ENCODE measurements around the gene SLC35A2.

Gene SLC35A2

DNA sequence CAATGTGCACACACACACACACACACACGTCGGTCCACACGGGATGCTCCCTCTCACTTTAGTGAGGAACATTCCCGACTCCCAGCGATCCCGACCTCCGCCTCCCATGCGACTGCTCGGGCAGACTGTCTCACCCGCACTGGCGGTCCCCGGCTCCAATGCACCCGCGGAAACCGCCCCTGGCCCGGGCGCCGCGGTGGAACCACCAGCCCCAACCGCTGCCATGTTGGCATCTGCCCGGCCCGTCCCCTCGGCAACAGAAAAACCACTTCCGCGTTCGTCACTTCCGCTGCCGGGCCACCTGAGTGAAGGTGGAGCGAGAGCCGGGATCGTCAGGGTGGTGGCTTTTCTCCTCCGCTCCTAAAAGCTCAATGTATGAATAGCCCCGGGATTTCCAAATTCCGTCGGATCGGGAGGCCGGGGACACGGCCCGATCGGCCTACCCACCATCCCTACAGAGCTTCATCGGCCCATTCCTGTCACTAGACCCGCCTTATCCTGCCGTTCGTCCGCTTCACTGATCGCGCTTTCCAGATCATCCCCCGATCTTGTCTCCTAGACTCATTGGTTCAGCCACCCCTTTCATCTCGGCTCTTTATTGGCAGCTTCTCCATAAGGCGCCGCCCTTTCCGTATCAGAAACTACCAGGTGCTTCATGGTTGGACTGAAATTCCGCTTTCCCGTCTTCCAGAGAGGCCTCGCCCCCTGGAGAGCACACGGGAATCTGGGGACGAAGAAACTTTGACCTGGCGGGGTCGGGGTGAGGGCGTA, at the start of gene SLC35A2:
TSS of gene SLC35A2 (minus strand) at position 235 of the 771 bp plus-strand sequence. CDS start at position 225, 10 bp downstream.
- peak; percentile 67 to 76 (median 74) for DNase-seq

GRCh38 chrX:48960291-48960690, 48.8 kb upstream of the SLC35A2 start:
- DNase-seq: no peak

GRCh38 chrX:48958635-48959094, 47.2 kb upstream of the SLC35A2 start:
- DNase-seq: no peak

DNA sequence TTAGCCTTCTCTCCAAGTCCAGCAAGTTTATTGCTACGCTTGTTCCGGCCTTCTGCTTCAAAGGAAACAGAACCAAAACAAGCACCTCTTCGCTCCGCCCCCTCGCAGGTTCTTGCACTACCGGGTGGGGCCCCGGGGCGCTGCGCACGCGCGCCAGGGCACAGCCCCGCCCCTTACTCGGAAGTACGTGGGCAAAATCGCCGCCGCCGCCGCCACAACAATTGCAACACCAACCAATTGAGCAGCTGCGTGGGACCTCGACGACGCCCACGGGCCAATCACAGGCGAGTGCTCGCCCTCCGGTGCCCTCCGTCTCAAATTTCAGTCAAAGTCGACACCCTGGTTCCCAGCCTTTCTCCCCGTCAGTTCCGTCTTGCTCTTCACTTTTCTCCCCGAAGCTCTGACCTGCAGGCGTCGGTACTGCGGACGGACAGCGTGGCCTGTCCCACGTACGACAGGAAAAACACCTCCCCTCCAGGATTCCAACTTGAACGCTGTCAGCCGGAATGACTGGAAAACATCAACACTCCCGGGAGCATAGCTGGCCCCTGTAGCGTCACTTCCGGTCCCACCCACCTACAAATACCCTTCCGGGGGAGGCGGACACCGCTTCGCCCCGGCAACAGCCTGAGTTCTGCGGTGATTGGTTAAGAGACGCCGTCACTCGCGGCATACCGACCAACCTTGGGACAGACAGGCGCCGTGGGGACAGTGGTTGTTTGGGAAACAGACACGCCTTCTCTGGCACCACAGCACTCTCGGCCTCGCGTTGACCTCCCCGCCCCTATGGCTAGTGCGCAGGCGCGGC, 46.6 kb upstream of the SLC35A2 start:
- peak; percentile 74 to 85 (median 82) for DNase-seq

DNA sequence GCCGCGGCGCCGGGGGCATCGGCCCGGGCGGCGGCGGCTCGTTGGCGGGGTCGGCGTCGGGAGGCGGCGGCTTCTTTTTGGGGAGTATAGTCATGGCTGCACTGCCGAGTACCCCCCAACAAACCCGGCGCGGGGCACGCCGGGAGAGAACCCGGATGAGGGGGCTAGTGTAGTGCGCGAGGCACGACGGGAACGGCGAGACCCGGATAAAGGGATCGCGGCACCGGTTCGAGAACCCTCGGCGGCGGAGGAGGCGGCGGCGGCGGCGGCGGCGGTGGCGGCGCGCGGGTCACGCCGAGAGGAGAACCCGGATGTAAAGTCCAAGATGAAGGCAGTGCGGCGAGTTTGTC, 46.0 kb upstream of the SLC35A2 start, which contains the start of gene OTUD5:
TSS of gene OTUD5 (minus strand) at position 131 of the 350 bp plus-strand sequence. CDS start at position 94, 37 bp downstream.
- peak; percentile 44 to 66 (median 62) for DNase-seq

DNA sequence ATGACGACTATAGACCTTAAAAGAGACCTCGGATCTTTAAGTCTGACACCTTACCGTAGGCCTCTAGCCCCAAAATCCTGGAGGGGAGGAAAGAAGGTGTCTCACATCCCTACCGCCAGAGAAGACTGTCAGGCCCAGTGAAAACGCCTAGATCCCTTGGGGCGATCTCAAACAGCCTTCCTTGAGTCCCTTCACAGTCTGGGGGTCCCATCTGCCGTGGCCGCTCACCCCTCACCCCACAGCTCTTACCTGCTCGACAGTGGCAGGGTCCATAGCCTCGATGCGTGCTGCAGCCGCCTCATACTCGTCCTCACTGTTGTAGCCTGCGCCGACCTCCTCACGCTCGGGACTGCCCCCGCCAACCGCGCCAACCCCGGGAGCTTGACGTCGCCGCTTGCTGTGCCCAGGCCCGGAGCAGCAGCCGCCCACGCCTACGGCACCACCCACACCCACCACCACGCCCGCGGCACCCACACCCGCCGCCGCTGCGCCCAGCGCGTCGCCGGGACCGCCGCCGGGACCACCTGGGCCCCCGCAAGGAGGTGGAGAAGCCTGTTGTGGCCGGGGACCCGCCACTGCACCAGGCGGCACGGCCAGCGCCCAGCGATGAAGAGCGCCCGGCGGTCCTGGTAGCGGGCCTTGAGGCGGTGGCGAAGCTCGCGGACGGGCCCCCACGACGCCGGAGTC, 45.4 kb upstream of the SLC35A2 start:
- DNase-seq: peak in 3 of 4 experiments; percentile 5 to 18 (median 10)

DNA sequence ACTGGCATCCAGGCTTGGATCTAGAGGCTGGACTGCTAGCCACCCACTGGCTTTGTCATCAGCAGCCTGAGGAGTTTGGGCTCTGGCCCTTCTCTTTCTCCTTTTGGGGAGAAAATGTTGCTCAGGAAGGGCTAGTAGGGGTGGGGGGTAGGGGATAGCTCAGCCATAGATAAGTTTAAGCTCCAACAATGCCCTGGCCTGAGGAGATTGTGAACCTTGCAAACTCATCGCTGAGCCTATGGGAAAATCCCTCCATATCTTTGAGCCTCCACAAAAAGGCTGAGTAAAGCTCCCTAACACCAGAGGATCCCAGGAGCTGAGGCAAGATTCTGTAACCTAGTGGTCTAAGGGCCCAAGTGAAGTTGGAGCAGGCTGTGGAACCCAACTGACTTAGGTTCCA, 37.1 kb upstream of the SLC35A2 start:
- no peak for DNase-seq

- peak; percentile 9 to 28 (median 14) for DNase-seq
Observed at GRCh38 chrX:48945517-48946348, 34.3 kb upstream of the SLC35A2 start.

GRCh38 chrX:48942895-48943294, 31.4 kb upstream of the SLC35A2 start:
- no peak for DNase-seq

GRCh38 chrX:48940404-48940955, 29.0 kb upstream of the SLC35A2 start:
- no peak for DNase-seq

DNA sequence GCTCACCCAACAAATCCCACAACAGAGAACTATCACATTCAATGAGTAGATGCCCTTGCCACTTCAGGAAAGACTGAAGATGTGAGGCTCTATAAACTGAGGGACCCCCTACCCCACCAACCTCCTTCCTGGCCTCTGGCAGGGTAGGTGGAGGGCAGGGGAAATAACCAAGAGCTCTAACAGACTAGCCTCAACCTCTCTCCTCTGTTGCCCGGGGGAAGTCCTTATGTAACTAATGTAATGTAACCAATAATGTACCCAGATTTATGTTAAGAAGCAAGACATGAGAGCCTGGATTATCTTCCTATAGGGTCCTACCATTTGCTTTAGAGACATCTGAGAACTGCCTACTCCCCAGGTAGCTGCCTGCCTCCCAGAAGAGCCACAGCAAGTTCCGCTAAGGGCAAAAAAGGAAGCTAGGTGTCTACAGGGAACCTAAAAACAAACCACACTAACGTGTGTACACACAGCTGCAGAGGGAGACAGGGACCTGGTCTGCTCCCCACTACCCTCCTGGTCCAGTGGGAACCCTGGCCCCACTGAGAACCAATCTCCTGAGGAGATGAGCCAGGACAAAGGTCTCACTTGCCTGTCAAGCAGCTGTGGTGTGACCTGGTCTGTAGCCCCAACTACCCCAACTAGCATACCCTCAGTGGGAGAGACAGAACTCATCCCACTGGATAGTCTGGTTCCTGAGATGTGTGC, 28.2 kb upstream of the SLC35A2 start:
- DNase-seq: no peak

- peak; percentile 40 to 62 (median 48) for DNase-seq
Observed at GRCh38 chrX:48938721-48939425, 27.4 kb upstream of the SLC35A2 start.

DNA sequence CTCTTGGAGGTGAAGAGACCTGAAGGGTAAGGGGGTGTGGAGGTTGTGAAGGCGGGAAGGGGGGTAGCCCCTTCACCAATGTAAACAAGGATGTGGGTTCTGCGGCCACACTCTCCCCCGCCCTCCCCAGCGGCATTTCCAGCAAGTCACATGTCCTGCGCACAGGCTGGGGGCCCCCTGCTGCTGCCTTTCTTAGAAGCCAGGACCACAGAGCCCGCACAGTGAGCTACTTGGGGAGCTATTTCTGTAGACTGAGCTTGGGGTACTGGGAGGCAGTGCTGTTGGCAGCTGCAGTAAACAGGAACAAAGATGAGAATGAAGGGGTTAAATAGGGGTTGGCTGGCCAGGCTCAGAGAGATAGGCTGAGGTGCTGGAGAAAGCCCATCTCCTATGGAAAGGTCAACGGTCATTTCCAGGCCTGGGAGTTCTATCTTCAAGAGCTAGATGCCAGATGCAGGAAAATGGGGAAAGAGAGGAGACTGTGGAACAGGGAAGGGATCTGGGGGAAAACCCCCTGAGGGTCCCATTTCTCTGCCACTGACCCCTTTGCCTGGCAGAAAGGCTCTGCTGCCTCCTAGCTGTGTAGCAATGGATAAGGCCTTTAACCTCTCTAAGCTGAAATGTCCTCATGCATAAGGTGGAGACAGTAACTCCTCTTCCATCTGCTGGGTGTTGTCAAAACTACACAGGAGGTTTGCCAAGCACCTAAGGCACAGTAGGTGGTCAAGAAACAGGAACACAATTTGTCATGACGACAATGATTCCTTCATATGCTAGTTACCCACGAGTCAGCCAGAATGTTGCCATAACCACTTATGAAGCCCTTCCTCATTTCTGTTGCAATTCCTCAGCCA, 25.8 kb upstream of the SLC35A2 start:
- peak; percentile 58 to 83 (median 77) for DNase-seq

DNA sequence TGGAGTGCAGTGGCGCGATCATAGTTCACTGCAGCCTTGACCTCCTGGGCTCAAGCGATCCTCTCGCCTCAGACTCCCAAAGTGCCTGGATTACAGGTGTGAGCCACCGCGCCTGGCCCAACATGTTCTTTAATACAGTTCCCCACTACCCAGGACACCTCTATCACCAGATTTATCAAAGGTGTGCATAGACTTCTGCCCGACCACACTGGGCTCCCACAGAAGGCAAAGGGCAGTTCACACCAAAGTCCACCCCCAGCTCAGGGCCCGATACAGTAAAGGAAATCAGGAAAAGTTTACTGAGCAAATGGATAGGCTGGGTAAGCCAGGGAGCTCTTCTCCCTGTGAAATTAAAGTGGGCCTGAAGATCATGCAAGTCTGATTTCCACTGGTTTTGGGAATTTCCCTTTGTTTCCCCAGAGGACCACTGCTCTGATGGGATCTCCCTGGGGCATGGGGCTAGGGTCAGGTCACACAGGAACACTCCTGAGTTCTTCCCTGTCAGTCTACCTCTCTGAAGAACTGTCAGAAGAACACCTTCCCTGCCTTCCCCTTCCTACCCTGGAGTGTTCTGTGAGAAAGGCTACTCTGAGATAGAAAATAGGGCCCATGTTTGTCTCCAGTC, 25.1 kb upstream of the SLC35A2 start:
- DNase-seq: no peak

- DNase-seq: no peak
Observed at GRCh38 chrX:48935301-48935670, 23.8 kb upstream of the SLC35A2 start.

- DNase-seq: no peak
Observed at GRCh38 chrX:48934581-48935300, 23.3 kb upstream of the SLC35A2 start.

GRCh38 chrX:48933757-48934156, 22.3 kb upstream of the SLC35A2 start:
- DNase-seq: no peak

- no peak for DNase-seq
Observed at GRCh38 chrX:48927736-48928382, 16.4 kb upstream of the SLC35A2 start.
